Activated T-cell treated with anti-CD3 and anti-CD28 coated beads, Interleukin-2, amount 50 U/mL, for 24 hours (primary cell): ENCODE measurements around the gene GLTPD2.

Source experiments
- DNase-seq: peaks from one replicate; pipeline ENCODE4 v3.0.0-alpha.2; 2020
- H3K27ac Mint-ChIP-seq: 2 replicates; pipeline ENCODE4 v1.8.0; 2020; ENCODE audit warnings: mild to moderate bottlenecking, mixed read lengths
- H3K27me3 Mint-ChIP-seq: 2 replicates; pipeline ENCODE4 v1.8.0; 2020; ENCODE audit warnings: mixed read lengths
- H3K36me3 Mint-ChIP-seq: 2 replicates; pipeline ENCODE4 v1.8.0; 2020; ENCODE audit warnings: low read depth, mixed read lengths
- H3K4me1 Mint-ChIP-seq: 2 replicates; pipeline ENCODE4 v1.8.0; 2020; ENCODE audit warnings: low read depth, mixed read lengths
- H3K4me3 Mint-ChIP-seq: 2 replicates; pipeline ENCODE4 v1.8.0; 2020; ENCODE audit warnings: mild to moderate bottlenecking, moderate library complexity, mixed read lengths
- H3K9me3 Mint-ChIP-seq: 2 replicates; pipeline ENCODE4 v1.8.0; 2020; ENCODE audit warnings: mixed read lengths

The GLTPD2 gene

DNA sequence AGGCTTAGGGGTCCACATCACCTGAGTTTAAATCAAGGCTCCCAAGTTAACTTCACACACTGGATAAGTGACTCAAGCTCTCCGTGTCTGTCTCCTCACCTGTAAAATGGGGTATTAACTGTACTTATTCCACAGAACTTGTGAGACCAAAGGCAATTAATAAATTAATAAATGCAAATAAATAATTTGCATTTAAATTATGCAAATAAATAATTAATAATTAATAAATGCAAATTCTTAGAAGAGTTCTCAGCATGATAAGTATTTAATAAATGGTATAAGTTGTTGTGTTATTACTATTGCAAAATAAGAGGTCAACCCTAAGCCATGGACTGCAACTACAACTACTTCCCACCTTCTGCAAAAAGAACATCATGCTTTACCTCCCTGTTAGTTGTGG lies 35.4 kb upstream of the GLTPD2 start:
- DNase-seq: no peak
- H3K36me3 Mint-ChIP-seq: no peaks in the 10 kb centered on the region
- H3K4me1 Mint-ChIP-seq: peaks cover 4% of the 10 kb centered on the region
- no peak overlapping the region for H3K27ac Mint-ChIP-seq
- no peaks in the 10 kb centered on the region for H3K9me3 Mint-ChIP-seq
- H3K4me3 Mint-ChIP-seq: no peak overlapping the region
- peaks cover 15% of the 10 kb centered on the region for H3K27me3 Mint-ChIP-seq

- Mint-ChIP-seq H3K9me3 (no peaks in the 10 kb centered on the region), H3K36me3 (no peaks in the 10 kb centered on the region), H3K27ac (no peak overlapping the region), H3K4me1 (no peaks in the 10 kb centered on the region), H3K27me3 (peaks cover 8% of the 10 kb centered on the region), H3K4me3 (no peak overlapping the region)
- DNase-seq: no peak
Measured at GRCh38 chr17:4759776-4760236, 29.0 kb upstream of the GLTPD2 start.

- H3K27me3 Mint-ChIP-seq: peaks cover 3% of the 10 kb centered on the region
- no peak overlapping the region for H3K27ac Mint-ChIP-seq
- no peak overlapping the region for H3K4me3 Mint-ChIP-seq
- H3K36me3 Mint-ChIP-seq: no peaks in the 10 kb centered on the region
- no peaks in the 10 kb centered on the region for H3K9me3 Mint-ChIP-seq
- DNase-seq: no peak
- no peaks in the 10 kb centered on the region for H3K4me1 Mint-ChIP-seq
Measured at GRCh38 chr17:4764595-4764994, 24.2 kb upstream of the GLTPD2 start.

- H3K9me3 Mint-ChIP-seq: no peaks in the 10 kb centered on the region
- H3K4me3 Mint-ChIP-seq: no peak overlapping the region
- H3K27me3 Mint-ChIP-seq: no peaks in the 10 kb centered on the region
- DNase-seq: no peak
- H3K36me3 Mint-ChIP-seq: no peaks in the 10 kb centered on the region
- no peaks in the 10 kb centered on the region for H3K4me1 Mint-ChIP-seq
- H3K27ac Mint-ChIP-seq: no peak overlapping the region
Measured at GRCh38 chr17:4766201-4766600, 22.6 kb upstream of the GLTPD2 start.

- H3K27me3 Mint-ChIP-seq: no peaks in the 10 kb centered on the region
- DNase-seq: no peak
- no peak overlapping the region for H3K4me3 Mint-ChIP-seq
- H3K27ac Mint-ChIP-seq: no peak overlapping the region
- H3K9me3 Mint-ChIP-seq: no peaks in the 10 kb centered on the region
- H3K4me1 Mint-ChIP-seq: peaks cover 4% of the 10 kb centered on the region
- H3K36me3 Mint-ChIP-seq: no peaks in the 10 kb centered on the region
Measured at GRCh38 chr17:4766723-4767122, 22.0 kb upstream of the GLTPD2 start.

DNA sequence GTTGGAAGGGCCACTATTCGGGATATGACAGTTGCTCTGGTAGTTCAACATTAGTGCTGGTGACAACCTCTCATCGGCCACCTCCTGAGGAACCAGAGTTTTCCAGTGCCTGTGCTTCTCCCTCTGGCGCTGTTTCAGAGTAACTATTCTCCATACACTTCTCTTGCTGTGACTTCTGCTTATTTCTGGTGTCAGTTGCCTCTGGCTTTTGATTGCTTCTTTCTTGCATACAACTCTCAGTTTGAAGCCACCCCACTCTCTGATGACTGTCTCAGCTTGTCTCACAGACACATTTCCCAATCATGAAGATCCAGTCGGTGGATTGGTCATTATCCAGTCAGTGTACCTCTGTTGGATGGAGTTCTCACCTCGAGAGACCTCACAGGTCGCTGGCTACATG lies 20.5 kb upstream of the GLTPD2 start:
- Mint-ChIP-seq H3K4me3 (no peak overlapping the region), H3K9me3 (no peaks in the 10 kb centered on the region), H3K4me1 (peaks cover 5% of the 10 kb centered on the region)

GRCh38 chr17:4769628-4770027 lies 19.1 kb upstream of the GLTPD2 start:
- H3K27ac Mint-ChIP-seq: no peak overlapping the region
- peaks cover 5% of the 10 kb centered on the region for H3K4me1 Mint-ChIP-seq
- H3K9me3 Mint-ChIP-seq: no peaks in the 10 kb centered on the region
- no peaks in the 10 kb centered on the region for H3K36me3 Mint-ChIP-seq
- no peaks in the 10 kb centered on the region for H3K27me3 Mint-ChIP-seq
- DNase-seq: no peak
- H3K4me3 Mint-ChIP-seq: no peak overlapping the region

More for the DNA sequence above, 20.5 kb upstream of the GLTPD2 start:
- no peak for DNase-seq
- Mint-ChIP-seq H3K27me3 (no peaks in the 10 kb centered on the region), H3K27ac (no peak overlapping the region), H3K36me3 (no peaks in the 10 kb centered on the region)

- no peaks in the 10 kb centered on the region for H3K36me3 Mint-ChIP-seq
- H3K9me3 Mint-ChIP-seq: no peaks in the 10 kb centered on the region
- no peak within 1 kb of the TSS for H3K4me3 Mint-ChIP-seq
- no peak for DNase-seq
- peaks cover 5% of the 10 kb centered on the region for H3K4me1 Mint-ChIP-seq
- no peaks in the 10 kb centered on the region for H3K27me3 Mint-ChIP-seq
- H3K27ac Mint-ChIP-seq: no peak within 1 kb of the TSS
Measured at GRCh38 chr17:4771519-4772234, 17.1 kb upstream of the GLTPD2 start, which contains the start of gene TM4SF5. Gene TM4SF5 (plus strand): TSS chr17:4771886. CDS start chr17:4771923, 37 bp downstream.

DNA sequence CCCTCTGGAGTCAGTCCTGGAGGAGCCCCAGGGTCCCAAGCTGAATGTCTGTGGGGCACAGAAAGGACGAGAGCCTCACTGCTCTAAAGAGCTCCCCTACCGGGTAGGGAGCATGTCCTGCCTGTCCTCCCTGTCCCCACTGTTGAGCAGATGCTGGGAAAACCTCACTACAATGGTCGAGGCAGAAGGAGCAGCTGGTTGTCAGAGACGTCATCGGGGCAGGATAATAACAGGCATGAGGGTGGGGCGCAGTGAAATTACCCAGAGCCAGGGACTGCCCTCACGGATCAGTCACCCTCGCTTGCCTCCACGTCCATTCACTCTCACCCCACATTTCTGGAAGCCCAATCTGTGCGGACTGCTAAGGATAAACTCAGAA lies 16.5 kb upstream of the GLTPD2 start:
- no peak for DNase-seq
- peaks cover 5% of the 10 kb centered on the region for H3K4me1 Mint-ChIP-seq
- H3K4me3 Mint-ChIP-seq: no peak overlapping the region
- no peaks in the 10 kb centered on the region for H3K36me3 Mint-ChIP-seq
- no peak overlapping the region for H3K27ac Mint-ChIP-seq
- no peaks in the 10 kb centered on the region for H3K27me3 Mint-ChIP-seq
- H3K9me3 Mint-ChIP-seq: no peaks in the 10 kb centered on the region

DNA sequence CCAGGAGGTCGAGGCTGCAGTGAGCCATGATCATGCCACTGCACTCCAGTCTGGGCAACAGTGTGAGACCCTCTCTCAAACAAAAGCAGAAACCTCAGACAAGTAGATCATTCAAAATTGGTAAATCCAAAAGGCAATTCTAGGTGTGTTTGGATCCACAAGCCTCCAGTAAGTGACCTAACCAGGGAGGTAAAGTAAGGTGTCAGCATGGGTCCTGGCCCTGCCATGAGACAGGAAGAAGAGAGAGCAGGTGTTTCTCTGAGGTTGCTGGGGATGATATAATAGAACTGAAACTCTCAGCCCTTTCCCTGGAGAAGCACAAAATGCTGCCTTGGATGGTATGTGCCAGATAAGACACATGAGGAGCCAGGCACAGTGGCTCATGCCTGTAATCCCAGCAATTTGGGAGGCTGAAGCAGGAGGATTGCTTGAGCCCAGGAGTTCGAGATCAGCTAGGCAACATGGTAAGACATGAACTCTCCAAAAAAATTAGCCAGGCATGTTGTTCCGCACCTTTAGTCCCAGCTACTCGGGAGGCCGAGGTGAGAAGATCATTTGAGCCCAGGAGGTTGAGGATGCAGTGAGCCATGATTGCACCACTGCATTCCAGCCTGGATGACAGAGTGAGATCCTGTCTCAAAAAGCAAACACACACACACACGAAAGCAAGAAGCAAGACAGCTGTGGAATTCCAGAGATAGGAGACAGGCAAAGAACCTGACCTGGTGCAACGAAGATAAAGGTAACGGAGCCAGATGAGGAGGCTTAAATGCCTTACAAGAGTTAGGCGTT lies 10.6 kb upstream of the GLTPD2 start:
- Mint-ChIP-seq H3K36me3 (no peaks in the 10 kb centered on the region), H3K4me1 (peaks cover 3% of the 10 kb centered on the region), H3K27ac (no peak overlapping the region), H3K9me3 (no peaks in the 10 kb centered on the region), H3K4me3 (no peak overlapping the region), H3K27me3 (peaks cover 22% of the 10 kb centered on the region)
- DNase-seq: no peak

GRCh38 chr17:4780325-4780955 lies 8.3 kb upstream of the GLTPD2 start:
- Mint-ChIP-seq H3K27me3 (peaks cover 41% of the 10 kb centered on the region), H3K9me3 (no peaks in the 10 kb centered on the region), H3K36me3 (no peaks in the 10 kb centered on the region), H3K4me1 (peaks cover 6% of the 10 kb centered on the region), H3K4me3 (no peak overlapping the region), H3K27ac (no peak overlapping the region)
- DNase-seq: no peak

- no peak for DNase-seq
- H3K4me1 Mint-ChIP-seq: peaks cover 22% of the 10 kb centered on the region
- H3K27ac Mint-ChIP-seq: no peak overlapping the region
- no peaks in the 10 kb centered on the region for H3K36me3 Mint-ChIP-seq
- H3K4me3 Mint-ChIP-seq: no peak overlapping the region
- H3K27me3 Mint-ChIP-seq: peaks cover 62% of the 10 kb centered on the region
- H3K9me3 Mint-ChIP-seq: no peaks in the 10 kb centered on the region
Measured at GRCh38 chr17:4782652-4783051, 6.1 kb upstream of the GLTPD2 start.

DNA sequence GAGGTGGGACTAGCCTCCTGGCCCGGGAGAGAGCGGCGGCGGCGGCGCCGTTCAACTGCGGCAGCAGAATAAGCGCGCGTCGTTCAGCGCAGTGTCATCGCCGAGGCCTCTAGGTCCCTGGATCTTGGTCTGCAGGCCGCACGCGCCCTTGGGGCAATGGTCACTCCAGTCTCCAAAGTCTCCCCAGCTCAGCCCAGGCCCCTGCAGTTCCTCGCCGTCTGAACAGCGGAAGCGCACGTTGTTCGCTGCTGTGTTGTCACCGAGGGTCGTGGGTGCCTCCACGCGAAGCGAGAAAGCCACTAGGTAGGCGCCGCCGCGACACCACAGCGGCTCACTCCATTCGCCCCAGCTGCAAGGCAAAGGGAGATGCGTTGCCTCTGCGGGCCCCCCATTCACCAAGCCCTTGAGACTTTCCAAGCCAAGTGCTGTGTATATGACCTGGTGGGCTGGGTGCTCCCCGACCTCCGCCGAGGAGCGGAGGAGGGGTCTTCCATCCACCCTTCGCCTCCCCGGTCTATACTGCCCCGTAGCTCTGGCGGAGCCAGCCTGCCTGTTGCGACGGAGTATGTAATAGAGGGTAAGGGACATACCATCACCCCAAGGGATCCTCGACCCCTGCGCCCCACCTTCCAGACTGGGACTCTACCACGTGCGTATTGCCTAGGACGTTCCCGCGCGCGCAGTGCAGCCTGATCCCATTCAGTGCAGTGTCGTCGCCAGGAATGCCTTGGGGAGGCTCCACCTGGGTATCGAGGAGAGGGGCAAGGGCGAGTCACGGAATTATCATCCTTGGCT lies 3.3 kb upstream of the GLTPD2 start:
- H3K27me3 Mint-ChIP-seq: peaks cover 73% of the 10 kb centered on the region
- no peak overlapping the region for H3K27ac Mint-ChIP-seq
- H3K4me1 Mint-ChIP-seq: peaks cover 28% of the 10 kb centered on the region
- H3K36me3 Mint-ChIP-seq: no peaks in the 10 kb centered on the region
- peak; percentile 46 for DNase-seq
- H3K4me3 Mint-ChIP-seq: no peak overlapping the region
- no peaks in the 10 kb centered on the region for H3K9me3 Mint-ChIP-seq

DNA sequence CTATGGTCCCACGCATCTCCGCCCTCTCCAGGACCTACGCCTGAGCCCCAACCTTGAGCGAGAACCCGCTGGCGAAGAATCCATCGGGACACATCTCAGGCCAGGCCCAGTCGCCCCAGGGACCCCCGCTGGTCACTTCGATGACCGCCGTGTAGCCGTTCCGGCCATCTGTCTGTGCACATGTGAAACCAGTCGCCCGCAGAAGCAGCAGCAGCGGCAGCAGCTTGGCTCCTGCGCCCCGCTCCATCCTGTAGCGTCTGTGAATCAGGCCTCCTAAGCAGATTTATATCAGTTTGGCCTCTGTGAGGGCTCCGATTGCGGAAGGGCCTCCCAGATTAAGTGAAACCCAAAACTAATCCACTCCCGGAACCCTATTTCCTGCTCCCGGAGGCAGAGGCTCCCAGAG lies 2.7 kb upstream of the GLTPD2 start, which contains the start of gene VMO1:
Gene VMO1, minus strand, starts transcription at position 259 of the 406 bp plus-strand sequence. Its CDS starts 12 bp downstream, at position 247.
- no peaks in the 10 kb centered on the region for H3K9me3 Mint-ChIP-seq
- DNase-seq: peak; percentile 37
- no peaks in the 10 kb centered on the region for H3K36me3 Mint-ChIP-seq
- no peak within 1 kb of the TSS for H3K27ac Mint-ChIP-seq
- H3K4me1 Mint-ChIP-seq: peaks cover 33% of the 10 kb centered on the region
- peaks cover 70% of the 10 kb centered on the region for H3K27me3 Mint-ChIP-seq
- no peak within 1 kb of the TSS for H3K4me3 Mint-ChIP-seq
